Urinary bladder (tissue), 4 donors: ENCODE data around the gene FGF11. TPM values are rescaled to one million over a fixed set of nuclear protein-coding genes. Genes with fewer than 3 reads are reported as not detected.

Experiments used
- DNase-seq: peaks from one replicate; pipeline ENCODE4 v3.0.0-alpha.2; 2015; ENCODE audit errors: extremely low spot score
- H3K27ac ChIP-seq: one replicate; pipeline ENCODE4 v1.5.1; 2013; ENCODE audit warnings: low read depth, mild to moderate bottlenecking, moderate library complexity
- H3K36me3 ChIP-seq: one replicate; pipeline ENCODE4 v1.6.1; 2013; ENCODE audit warnings: mild to moderate bottlenecking, moderate library complexity; ENCODE audit not compliant: insufficient read depth
- H3K4me1 ChIP-seq: one replicate; pipeline ENCODE4 v1.6.1; 2013; ENCODE audit warnings: mild to moderate bottlenecking, moderate library complexity; ENCODE audit not compliant: insufficient read depth
- H3K4me3 ChIP-seq: one replicate; pipeline ENCODE4 v1.5.1; 2013; ENCODE audit warnings: low read depth, low read length
- WGBS: extraction: QIAGEN DNeasy Blood & Tissue Kit; methylation state at CpG from one replicate; pipeline ENCODE4 v1.1.7; 2013; 5-methylcytosine and 5-hydroxymethylcytosine counted together
- polyA plus RNA-seq: library from polyadenylated mRNA; stranded (reverse); fragments of 200-250 nt; gene quantifications from one replicate; pipeline ENCODE4 v1.2.3, GENCODE V29; 2013
- total RNA-seq: library from RNA; depleted of rRNA; stranded (reverse); fragments of >200 nt; gene quantifications from one replicate; pipeline ENCODE4 v1.2.3, GENCODE V29; 2014
- donor health status: healthy with polysubstance abuse.
- donor health status: healthy.

The FGF11 gene
- total and polyA plus RNA-seq, 2 donors = 0.95 to 2.1 TPM

DNA sequence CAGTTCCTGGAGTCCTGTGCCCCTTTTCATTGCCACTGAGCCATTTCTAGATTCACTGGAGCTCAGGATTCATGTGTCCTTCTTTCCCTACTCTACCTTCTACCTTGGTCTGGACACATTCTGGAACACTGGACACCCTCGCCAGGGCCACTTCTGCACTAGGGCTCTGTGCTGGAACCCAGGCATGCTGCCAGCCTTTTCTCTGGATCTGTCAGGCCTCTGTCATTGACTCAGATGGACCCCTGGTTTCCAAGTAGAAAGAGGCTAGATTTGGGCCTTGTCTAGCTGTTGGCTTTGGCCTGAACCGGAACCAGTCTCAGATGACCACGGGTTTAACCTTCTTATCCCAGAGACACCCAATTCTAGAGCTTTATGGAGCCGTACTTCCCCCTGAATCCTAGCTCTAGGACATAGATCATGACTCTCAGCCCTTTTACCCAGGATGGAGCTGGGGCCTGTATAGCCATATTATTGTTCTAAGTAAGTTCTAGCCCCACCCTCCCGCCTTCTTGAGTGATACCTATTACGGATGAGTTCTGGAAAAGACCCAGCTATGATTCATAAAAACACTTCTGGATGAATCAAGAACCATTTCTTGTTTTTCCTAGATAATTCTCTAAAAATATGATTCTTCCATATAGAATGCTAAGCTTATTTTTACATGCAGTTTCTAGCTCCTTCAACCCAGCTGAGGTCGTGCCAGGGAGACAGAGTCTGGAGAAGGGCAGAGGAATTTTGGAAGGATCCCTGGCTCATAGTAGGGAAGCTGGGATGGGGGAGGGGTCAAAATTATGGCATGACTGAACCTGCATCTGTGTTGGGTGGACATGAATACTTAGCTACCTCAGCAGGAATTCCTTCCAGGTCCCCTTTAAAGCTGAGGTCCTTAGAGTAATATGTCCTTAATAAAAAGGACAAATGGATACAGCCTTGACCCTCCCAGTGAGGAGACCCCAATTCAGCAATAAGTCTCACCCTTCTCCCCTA, 4.5 kb downstream of the FGF11 start:
- WGBS = 78% methylated on average over 7 of the region's 7 CpGs
- no peak overlapping the region for H3K27ac ChIP-seq
- no peak overlapping the region for H3K4me3 ChIP-seq
- peaks cover 2% of the 10 kb centered on the region for H3K4me1 ChIP-seq
- no peak for DNase-seq
- no peaks in the 10 kb centered on the region for H3K36me3 ChIP-seq

DNA sequence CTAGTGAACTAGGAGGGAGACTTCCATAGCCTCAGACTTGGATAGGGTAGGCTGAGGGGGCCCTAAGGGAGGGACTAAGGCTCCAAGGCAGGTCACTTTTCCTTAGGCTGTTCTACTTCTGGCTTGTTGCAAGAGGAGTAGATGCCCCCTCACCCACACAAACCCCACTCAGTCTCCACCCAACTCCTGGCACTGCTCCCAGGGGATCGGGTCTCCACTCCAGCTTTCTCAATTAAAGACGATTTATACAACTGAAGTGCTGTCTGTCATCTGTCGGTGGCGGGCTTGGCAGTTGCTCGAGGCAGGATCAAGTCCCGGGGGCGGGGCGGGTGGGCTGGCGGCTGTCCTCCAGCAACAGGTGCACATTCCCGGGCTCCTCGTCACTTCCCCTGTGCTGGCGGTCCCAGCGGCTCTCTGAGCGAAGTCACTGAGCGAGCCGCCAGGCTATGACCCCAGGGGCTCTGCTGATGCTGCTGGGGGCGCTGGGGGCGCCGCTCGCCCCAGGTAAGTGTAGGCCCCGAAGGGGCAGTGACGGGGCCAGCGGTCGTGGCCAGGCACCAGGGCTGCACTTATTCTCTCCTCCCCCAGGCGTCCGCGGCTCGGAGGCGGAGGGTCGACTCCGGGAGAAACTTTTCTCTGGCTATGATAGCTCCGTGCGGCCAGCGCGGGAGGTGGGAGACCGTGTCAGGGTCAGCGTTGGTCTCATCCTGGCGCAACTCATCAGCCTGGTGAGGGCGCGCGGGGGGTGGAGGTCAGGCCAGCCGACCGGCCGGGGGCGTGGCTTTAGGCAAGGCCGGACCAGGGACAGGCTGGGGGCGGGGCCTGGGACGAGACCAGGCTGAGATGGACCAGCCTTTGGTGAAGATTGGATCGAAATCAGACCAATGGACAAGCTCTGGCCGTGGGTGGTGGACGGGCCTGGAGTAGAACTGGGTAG, 5.6 kb downstream of the FGF11 start, which contains the start of gene CHRNB1:
Gene CHRNB1 (plus strand): TSS at position 380 of the 937 bp plus-strand sequence. CDS start 67 bp downstream, at position 447.
- 10% methylated on average over 51 of the region's 51 CpGs for WGBS
- Histone ChIP-seq H3K36me3 (no peaks in the 10 kb centered on the region), H3K4me1 (peaks cover under 1% of the 10 kb centered on the region), H3K27ac (no peak within 1 kb of the TSS), H3K4me3 (peak within 1 kb of the TSS; percentile 9)
- no peak for DNase-seq

DNA sequence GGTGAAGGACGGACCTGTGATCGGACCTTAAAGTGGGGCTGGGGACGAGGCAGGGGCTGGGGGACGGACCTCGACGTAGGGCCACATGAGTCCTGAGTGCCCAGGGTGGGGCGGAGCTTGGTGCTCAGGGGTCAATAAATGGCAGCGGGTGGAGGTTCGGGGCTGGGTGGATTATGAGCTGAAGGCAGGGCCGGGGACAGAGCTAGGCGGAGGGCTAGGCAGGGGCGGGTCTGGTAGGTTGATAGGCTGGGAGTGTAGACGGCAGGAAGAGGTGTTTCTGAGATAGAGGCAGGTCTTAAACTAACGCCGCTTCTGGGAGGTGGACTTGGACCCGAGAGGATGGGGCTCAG, 6.3 kb downstream of the FGF11 start:
- Histone ChIP-seq H3K4me1 (no peaks in the 10 kb centered on the region), H3K4me3 (no peak overlapping the region), H3K36me3 (no peaks in the 10 kb centered on the region), H3K27ac (no peak overlapping the region)
- no peak for DNase-seq
- 10% methylated on average over 16 of the region's 16 CpGs for WGBS

DNA sequence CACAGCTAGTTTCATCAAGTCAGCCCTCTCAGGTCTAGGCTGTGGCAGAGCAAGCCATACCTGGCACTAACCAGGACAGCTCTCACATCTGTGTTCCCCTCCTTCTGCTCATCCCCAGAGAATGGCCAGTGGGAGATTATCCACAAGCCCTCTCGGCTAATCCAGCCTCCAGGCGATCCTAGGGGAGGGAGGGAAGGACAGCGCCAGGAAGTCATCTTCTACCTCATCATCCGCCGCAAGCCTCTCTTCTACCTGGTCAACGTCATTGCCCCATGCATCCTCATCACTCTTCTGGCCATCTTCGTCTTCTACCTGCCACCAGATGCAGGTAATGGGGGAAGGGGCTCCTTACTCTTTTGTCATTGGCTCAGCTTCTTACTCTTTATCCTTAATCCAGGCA, 9.1 kb downstream of the FGF11 start:
- WGBS = 89% methylated on average over 7 of the region's 7 CpGs
- no peak for DNase-seq
- no peak overlapping the region for H3K4me3 ChIP-seq
- H3K36me3 ChIP-seq = no peaks in the 10 kb centered on the region
- no peaks in the 10 kb centered on the region for H3K4me1 ChIP-seq
- no peak overlapping the region for H3K27ac ChIP-seq

DNA sequence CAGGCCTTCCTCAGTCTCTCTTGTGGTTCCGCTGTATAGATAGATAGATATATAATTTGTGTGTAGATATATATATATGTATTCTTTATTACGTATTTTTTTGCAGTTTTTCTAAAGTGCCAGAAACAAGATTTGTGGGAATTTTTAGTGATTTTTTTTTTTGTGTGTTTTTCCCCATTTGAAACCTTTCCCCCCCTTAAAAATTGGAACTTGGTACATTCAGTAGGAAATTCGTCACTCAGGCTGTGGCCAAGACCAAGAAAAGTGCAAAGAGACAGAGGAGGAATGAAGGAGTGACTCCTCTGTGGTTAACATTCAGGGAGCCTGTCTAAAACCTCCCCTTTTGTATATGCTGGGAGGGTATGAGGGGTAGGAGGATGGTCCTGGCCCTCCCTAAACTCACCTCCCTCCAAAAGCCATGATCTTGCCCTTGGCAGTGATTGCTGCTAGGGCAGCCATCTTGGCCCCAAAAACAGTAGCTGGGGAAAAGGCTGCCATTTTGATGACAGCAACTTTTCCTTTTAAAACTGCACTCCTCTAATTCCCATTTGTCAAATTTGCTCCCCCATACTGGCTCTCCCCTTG, 20.7 kb downstream of the FGF11 start:
- no peak overlapping the region for H3K4me3 ChIP-seq
- no peak overlapping the region for H3K27ac ChIP-seq
- WGBS = 71% methylated on average over 3 of the region's 3 CpGs
- no peak for DNase-seq
- peaks cover 5% of the 10 kb centered on the region for H3K36me3 ChIP-seq
- no peaks in the 10 kb centered on the region for H3K4me1 ChIP-seq

DNA sequence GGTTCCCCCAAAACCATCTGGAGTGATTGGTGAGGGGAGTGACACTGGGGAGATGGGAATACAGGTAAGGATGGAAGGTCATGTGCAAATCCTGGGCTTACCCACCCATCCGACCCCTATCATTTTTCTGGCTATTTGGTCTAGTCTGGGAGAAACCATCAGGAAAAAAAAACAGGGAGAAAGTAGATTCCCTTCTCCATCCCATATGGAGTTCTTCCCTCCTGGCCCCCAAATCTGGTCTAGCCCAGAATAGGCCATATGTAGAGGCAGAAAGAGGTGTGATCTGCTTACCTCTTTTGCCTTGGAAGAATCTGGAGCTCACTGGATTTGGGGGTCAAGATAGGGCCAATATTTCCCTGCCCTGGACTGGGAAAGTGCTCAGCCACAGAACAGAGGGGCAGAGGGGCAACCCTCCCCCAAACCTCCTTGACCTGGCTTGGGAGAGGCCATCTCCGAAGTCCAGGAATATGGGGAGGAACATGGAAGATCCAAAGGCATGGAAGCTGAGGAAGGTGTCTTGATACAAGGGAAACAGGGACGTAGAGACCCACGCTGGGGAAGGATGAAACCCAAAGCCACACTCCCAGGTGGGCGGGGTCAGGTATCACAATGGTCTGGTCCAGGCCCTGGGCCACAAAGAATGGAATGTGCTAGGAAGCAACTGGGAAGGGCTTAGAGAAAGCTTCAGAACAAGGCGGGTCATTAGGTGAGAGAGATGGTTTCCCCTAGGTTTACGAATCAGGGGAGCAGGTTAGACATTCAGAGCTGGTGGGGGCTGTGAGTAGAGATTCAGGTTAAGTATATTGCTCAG, 21.7 kb downstream of the FGF11 start:
- no peak for DNase-seq
- no peak overlapping the region for H3K27ac ChIP-seq
- H3K36me3 ChIP-seq = peaks cover 5% of the 10 kb centered on the region
- H3K4me1 ChIP-seq = no peaks in the 10 kb centered on the region
- 92% methylated on average over 7 of the region's 7 CpGs for WGBS
- no peak overlapping the region for H3K4me3 ChIP-seq

DNA sequence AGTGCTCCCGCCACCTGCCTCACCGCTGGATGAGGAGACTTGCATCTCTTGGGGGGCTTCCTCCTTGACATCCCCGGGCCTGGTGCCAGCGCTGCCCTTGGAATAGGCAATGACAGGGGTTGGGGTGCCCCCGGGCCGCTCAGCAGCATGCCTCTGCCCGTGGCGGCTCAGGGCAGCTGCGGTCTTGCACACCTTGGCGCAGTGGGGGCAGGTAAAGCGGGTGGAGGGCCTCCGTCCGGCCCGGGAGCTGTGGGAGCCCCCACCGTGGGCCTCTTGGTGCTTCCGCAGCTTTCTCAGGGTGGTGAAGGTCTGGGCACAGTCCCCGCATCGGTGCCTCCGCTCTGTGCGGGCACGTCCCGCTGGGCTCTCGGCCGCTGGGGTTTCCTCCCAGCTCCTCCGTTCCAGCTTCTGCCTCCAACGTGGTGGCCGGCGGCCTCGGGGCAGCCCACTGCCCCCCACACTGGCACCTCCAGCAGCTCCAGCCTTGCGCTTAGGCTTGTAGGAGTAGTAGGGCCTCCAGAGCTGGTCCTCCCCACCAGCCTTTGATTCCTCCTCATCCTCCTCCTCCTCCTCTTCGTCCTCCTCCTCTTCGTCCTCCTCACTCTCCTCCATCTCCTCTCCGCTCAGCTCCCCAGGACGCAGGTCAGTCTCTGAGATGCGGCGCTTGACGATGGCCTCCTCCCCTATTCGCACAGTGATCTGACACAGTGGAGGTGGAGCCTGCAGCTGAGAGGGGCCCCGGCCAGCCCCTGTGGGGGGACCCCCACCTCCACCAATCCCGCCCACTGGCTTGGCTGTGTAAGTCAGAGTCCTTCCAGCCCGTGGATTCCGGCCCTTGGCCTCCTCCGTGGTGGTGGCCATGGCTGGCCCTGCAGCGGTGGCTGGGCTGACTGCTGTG, 23.4 kb downstream of the FGF11 start:
- no peak overlapping the region for H3K27ac ChIP-seq

DNA sequence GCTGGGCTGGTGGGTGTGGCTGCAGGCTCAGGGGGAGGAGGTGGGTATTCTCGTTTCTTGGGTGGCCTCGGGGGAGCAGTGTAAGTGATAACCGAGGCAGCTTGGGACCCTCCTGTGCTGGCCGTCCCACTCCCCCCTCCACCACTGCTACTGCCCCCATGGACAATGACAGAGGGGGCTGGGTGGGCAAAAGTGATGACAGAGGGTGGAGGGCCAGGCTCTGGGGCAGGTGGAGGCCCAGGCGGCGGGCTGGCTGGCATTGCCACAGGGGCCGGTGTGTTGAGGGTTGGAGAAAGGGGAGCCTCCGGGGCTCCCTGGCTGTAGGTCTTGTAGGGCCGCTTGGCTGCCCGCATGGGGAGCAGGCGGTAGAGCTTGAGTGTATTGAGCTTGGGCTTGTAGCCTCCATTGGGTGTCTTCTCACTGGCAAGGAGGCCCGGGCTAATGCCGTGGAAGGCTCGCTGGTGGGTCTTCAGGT, 24.1 kb downstream of the FGF11 start:
- Histone ChIP-seq H3K4me1 (no peaks in the 10 kb centered on the region), H3K4me3 (no peak overlapping the region), H3K36me3 (peaks cover 9% of the 10 kb centered on the region), H3K27ac (no peak overlapping the region)
- 87% methylated on average over 14 of the region's 14 CpGs for WGBS
- DNase-seq = no peak

More for the DNA sequence above, 23.4 kb downstream of the FGF11 start:
- H3K4me3 ChIP-seq = no peak overlapping the region
- peaks cover 9% of the 10 kb centered on the region for H3K36me3 ChIP-seq
- no peak for DNase-seq
- no peaks in the 10 kb centered on the region for H3K4me1 ChIP-seq
- WGBS = 86% methylated on average over 44 of the region's 44 CpGs

DNA sequence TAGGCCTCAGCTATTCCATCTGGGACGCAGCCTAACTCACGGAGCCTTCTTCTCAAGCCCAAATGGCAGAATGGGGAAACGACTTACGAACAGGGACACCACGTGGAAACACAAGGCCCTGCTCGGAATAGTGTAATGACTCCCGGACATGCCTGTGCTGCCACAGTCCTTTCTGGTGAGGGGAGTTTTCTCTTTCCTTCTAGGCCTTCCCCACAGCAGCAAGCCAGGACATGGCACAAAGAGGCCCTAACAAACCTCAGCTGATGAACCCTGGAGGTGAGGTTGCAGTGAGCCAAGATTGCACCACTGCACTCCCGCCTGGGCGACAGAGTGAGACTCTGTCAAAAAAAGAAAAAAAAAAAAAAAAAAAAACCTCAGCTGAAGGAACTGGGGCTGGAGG, 24.8 kb downstream of the FGF11 start:
- Histone ChIP-seq H3K27ac (no peak overlapping the region), H3K4me3 (no peak overlapping the region), H3K4me1 (no peaks in the 10 kb centered on the region), H3K36me3 (peaks cover 9% of the 10 kb centered on the region)
- WGBS = 86% methylated on average over 9 of the region's 9 CpGs
- no peak for DNase-seq

DNA sequence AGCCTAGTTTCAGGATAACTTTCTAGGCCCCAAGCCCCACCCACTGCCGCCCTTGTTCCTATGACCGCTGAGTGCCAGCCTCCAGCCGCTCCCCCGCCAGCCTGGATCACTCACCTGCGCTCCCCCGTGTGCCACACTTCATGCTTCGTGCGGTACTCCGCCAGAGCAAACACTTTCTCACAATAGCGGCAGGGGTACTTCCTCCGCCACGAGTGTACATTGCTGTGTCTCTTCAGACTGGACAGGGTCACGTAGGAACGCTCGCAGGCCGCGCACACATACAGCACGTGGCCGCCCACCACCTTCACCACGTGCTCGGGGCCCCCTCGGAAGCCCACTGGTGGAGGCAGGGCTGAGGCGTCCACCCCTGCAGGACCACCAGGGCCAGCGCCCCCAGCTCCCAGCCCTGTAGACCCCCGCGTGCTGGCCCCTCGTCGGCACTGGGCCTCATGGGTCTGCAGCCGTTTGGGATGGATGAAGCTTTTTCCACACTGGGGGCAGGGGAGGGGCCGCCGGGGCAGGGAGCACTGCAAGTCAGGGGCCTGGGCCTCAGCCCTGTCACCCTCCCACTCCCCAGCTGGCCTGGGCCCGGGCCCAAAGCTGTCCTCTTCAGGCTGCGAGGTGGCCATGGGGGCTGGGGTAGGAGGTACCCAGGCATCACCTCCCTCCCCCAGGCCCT, 26.4 kb downstream of the FGF11 start:
- peaks cover 9% of the 10 kb centered on the region for H3K36me3 ChIP-seq
- 88% methylated on average over 33 of the region's 33 CpGs for WGBS

DNA sequence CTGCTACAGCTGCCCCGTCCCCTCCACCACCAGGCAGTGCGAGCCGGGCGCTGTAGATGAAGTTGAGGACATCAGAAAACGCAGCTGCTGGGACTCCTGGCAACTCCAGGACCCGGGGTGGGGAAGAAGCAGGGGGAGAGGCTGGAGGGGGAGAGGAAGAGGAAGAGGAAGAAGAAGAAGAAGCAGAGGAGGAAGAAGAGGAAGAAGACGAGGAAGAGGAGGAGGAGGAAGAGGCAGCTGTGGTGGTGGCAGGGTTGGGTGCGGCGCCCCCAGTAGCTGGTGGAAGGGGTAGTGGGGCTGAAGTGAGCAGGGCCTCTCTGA, 27.0 kb downstream of the FGF11 start:
- no peak for DNase-seq
- Histone ChIP-seq H3K4me3 (no peak overlapping the region), H3K4me1 (no peaks in the 10 kb centered on the region), H3K27ac (no peak overlapping the region), H3K36me3 (peaks cover 9% of the 10 kb centered on the region)
- 85% methylated on average over 9 of the region's 9 CpGs for WGBS

More for the DNA sequence above, 26.4 kb downstream of the FGF11 start:
- Histone ChIP-seq H3K4me3 (no peak overlapping the region), H3K27ac (no peak overlapping the region), H3K4me1 (no peaks in the 10 kb centered on the region)
- DNase-seq = no peak
